Mucosa of stomach (tissue), 1 donor: Measurements from ENCODE around the gene ADPRS.

Experiments
- H3K27me3 ChIP-seq: one replicate; pipeline ENCODE4 v1.7.0; 2013; ENCODE audit warnings: mild to moderate bottlenecking, low read length; ENCODE audit not compliant: control insufficient read depth, insufficient read depth
- H3K36me3 ChIP-seq: one replicate; pipeline ENCODE4 v1.7.0; 2013; ENCODE audit warnings: low read length; ENCODE audit not compliant: control insufficient read depth, insufficient read depth
- H3K4me1 ChIP-seq: one replicate; pipeline ENCODE4 v1.7.0; 2013; ENCODE audit warnings: mild to moderate bottlenecking, low read length; ENCODE audit not compliant: control insufficient read depth, insufficient read depth
- H3K4me3 ChIP-seq: one replicate; pipeline ENCODE4 v1.7.0; 2013; ENCODE audit warnings: low read length
- H3K9ac ChIP-seq: one replicate; pipeline ENCODE4 v1.7.0; 2013; ENCODE audit warnings: mild to moderate bottlenecking, low read length, moderate library complexity
- H3K9me3 ChIP-seq: one replicate; pipeline ENCODE4 v1.7.0; 2013; ENCODE audit warnings: mild to moderate bottlenecking, low read length, moderate library complexity; ENCODE audit not compliant: control insufficient read depth
- donor health status: Pancreatic carcinoma.

ADPRS gene

DNA sequence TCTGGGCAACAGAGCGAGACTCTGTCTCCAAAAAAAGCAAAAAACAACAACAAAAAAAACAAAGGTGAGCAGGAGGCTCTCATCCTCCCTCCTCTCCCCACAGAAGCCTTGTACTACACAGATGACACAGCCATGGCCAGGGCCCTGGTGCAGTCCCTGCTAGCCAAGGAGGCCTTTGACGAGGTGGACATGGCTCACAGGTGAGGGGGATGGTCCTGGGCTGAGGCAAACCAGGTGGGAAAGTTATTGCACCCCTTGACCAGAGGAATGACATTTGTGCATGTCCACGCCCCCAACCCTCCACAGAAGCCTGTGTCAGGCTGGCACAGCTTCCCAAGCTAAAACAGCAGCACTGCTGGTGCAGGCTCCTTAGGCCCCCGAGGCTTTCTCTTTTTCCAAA, 2.4 kb downstream of the ADPRS start:
- Histone ChIP-seq H3K36me3 (peaks cover 19% of the 10 kb centered on the region), H3K4me1 (peaks cover 5% of the 10 kb centered on the region), H3K9ac (no peak overlapping the region), H3K27me3 (no peaks in the 10 kb centered on the region), H3K4me3 (no peak overlapping the region), H3K9me3 (no peaks in the 10 kb centered on the region)

DNA sequence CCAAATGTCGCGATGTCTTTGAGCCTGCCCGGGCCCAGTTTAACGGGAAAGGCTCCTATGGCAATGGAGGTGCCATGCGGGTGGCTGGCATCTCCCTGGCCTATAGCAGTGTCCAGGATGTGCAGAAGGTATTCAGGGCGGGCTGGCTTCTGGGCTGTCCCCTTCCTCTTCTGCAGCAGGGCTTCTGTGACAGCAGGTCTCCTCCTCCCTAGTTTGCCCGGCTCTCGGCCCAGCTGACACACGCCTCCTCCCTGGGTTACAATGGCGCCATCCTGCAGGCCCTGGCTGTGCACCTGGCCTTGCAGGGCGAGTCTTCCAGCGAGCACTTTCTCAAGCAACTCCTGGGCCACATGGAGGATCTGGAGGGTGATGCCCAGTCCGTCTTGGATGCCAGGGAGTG, 3.0 kb downstream of the ADPRS start:
- peaks cover 19% of the 10 kb centered on the region for H3K36me3 ChIP-seq
- peaks cover 5% of the 10 kb centered on the region for H3K4me1 ChIP-seq

DNA sequence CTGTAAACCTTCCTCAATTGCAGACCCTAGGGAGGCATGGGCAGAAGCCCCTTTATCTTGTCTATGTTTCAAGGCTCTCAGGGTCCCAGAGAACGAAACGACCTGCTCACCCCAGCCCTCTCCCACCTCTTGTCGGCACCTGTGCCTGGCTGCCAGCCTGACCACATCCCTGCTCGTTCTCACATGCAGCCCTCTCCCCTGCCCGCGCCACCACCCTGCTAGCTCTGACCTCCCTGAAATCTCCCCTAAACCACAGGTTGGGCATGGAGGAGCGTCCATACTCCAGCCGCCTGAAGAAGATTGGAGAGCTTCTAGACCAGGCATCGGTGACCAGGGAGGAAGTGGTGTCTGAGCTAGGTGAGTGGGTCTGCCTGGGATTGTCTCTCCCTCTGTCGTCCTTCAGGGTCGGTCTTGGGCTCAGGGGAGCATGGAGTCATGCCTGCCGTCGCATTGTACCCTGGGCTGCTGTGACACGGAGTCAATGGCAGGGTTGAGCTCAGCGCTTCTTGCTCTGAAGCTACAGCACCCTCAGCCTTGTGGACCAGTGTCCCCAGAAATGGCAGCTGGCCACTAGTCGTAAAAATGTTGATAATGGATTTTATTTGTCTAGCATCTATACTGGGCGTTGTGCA, 3.6 kb downstream of the ADPRS start:
- H3K4me3 ChIP-seq, result no peak overlapping the region
- H3K4me1 ChIP-seq, result peaks cover 5% of the 10 kb centered on the region
- no peak overlapping the region for H3K9ac ChIP-seq
- H3K36me3 ChIP-seq, result peaks cover 19% of the 10 kb centered on the region
- H3K9me3 ChIP-seq, result no peaks in the 10 kb centered on the region
- no peaks in the 10 kb centered on the region for H3K27me3 ChIP-seq

More for the DNA sequence above, 3.0 kb downstream of the ADPRS start:
- H3K27me3 ChIP-seq, result no peaks in the 10 kb centered on the region
- H3K4me3 ChIP-seq, result no peak overlapping the region
- H3K9me3 ChIP-seq, result no peaks in the 10 kb centered on the region
- H3K9ac ChIP-seq, result no peak overlapping the region

DNA sequence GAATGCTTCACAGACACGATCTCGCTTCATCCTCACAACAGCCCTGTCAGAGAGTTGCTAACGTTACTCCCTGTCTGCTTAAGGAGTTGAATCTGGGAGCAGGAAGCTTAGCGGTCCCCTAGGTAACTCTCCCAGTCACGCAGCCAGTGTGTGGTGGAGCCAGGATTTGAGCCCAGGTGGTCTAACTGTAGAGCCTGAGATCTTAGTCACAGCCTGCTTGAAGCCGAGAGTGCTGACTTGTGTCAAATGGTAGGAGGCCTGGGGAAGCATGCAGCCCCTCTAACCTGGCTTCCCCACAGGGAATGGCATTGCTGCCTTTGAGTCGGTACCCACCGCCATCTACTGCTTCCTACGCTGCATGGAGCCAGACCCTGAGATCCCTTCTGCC, 4.1 kb downstream of the ADPRS start:
- Histone ChIP-seq H3K9me3 (no peaks in the 10 kb centered on the region), H3K9ac (no peak overlapping the region), H3K4me1 (peaks cover 5% of the 10 kb centered on the region), H3K27me3 (no peaks in the 10 kb centered on the region), H3K36me3 (peaks cover 19% of the 10 kb centered on the region), H3K4me3 (no peak overlapping the region)

DNA sequence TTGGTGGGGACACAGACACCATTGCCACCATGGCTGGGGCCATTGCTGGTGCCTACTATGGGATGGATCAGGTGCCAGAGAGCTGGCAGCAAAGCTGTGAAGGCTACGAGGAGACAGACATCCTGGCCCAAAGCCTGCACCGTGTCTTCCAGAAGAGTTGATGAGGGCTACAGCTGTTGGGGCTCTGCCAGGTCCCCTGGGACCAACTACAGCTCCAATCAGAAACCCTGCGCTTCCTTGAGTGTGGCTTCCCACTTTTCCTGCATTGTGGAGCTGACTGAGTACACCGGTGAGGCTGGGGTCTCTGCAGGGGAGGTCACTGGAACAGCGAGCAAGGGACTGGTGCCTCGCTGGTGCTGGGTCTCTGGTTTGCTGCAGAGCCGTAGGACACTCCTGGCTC, 4.5 kb downstream of the ADPRS start:
- Histone ChIP-seq H3K4me1 (peaks cover 4% of the 10 kb centered on the region), H3K4me3 (no peak overlapping the region), H3K9me3 (no peaks in the 10 kb centered on the region), H3K36me3 (peaks cover 19% of the 10 kb centered on the region), H3K27me3 (no peaks in the 10 kb centered on the region), H3K9ac (no peak overlapping the region)

DNA sequence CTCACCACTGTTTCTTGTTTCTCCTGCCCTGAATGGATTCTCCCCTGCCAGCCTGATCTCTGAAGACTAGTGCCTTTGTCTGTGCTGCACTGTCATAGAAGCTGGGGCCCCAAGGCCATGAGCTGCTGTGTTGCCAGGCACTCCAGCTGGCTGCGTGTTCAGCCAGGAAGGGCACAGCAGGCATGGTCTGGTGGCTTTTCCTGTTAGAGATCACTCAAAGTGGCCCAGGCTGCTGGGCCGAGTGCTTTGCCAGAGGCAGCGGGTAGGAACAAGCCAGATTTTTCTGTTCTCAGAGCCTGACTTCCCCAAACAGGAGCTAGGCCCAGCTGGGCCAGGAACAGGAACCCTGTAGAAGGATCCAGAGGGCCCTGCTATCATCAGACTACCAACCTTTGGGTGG, 5.2 kb downstream of the ADPRS start:
- H3K27me3 ChIP-seq, result no peaks in the 10 kb centered on the region
- H3K36me3 ChIP-seq, result peaks cover 19% of the 10 kb centered on the region
- H3K9ac ChIP-seq, result no peak overlapping the region
- no peaks in the 10 kb centered on the region for H3K4me1 ChIP-seq
- H3K4me3 ChIP-seq, result no peak overlapping the region
- no peaks in the 10 kb centered on the region for H3K9me3 ChIP-seq

DNA sequence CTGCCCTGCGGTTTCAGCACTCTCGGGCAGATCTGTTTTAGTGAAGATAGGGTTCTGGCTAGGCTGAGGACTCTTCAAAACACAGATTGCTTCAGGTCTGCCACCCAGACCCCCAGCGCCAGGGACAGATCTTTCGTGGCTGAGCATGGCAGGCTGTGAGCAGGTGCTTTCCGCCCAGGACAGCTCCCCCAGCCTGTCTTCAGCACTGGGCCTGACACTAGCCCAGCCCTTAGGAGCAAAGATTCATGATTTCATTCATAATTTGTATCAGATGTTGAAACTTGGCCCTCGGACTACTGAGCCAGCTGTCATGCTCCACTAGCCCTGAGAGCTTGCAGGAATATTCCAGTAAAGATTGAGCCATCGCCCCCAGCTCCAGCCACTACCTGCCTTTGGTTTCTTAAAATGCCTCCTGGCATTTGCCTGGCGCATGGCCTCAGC, 5.9 kb downstream of the ADPRS start:
- peaks cover 19% of the 10 kb centered on the region for H3K36me3 ChIP-seq

DNA sequence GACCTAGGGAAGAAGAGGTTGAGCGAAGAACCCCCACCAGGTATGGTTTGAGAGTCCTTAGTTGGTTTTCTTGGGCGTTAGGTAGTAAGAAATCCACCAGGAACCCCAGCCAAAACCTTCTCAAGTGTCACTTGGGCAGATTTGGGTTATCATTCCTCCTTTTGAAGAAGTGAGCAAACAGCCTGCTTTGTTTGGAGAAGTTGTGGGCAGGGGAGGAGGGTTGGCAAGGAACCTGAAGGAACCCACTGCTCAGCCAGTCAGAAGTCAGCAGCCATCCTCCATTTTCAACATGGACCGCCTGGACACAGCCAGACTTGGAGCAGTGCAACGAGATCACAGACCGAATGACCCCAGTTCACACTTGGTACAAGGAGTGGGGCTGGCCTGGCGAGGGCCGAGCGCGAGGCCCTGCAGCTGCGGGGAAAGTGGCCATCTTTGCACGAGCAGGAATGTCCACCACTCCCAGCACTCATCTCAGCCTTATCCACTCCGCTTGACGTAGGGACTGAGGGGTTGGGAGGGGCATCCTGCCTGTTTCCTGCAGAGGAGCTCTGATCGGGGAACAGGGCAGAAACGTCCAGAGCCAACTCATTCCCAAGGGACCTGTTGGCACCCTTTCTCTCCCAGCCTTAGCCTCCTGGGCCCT, 7.2 kb downstream of the ADPRS start:
- Histone ChIP-seq H3K27me3 (no peaks in the 10 kb centered on the region), H3K9ac (no peak overlapping the region), H3K36me3 (peaks cover 19% of the 10 kb centered on the region), H3K4me3 (no peak overlapping the region), H3K4me1 (peaks cover 5% of the 10 kb centered on the region), H3K9me3 (no peaks in the 10 kb centered on the region)

More for the DNA sequence above, 5.9 kb downstream of the ADPRS start:
- Histone ChIP-seq H3K4me1 (peaks cover 2% of the 10 kb centered on the region), H3K9ac (no peak overlapping the region), H3K4me3 (no peak overlapping the region), H3K27me3 (no peaks in the 10 kb centered on the region), H3K9me3 (no peaks in the 10 kb centered on the region)

DNA sequence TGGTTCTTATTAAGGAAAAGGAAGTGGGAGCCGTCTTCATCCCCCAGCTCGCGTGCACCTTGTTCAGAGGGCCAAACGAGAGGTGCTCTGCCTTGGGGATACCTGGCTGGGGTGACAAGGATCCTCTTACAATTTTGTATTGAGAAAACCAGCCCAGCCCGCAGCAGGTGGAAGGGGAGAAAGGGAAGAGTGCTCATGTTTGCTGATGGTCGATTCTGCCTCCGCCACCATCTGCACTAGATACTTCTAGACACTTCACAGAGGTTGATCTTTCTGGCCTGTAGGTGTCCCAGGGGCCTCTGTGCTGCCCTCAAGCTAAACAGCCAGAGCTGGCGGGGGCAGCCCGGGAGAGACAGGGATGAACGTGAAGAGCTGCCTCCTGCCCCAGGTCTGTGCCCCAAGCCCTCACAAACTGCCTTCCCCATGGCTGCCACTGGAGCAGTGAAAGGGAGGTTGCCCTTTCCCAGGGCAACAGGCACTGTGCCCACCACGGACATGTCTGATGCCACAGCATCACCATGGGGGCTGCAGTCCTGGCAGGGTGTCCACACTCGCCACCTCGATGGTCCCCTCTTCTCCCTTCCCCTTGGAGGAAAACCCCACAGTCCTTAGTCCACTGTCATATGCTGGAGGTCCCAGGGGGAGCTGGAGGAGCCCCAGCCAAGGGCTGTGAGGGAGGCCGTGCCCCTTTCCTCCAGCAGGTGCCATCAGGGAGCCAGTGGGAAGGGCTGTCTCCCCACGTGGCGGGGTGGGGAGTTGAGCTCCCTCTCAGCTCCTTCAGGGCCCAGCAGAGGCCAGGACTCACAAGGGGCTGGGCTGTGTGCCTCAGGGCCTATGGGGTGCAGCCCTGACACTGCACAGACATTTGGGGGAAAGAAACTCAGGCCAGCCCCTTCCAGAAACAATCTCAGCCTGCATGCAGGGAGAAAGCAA, 8.1 kb downstream of the ADPRS start:
- Histone ChIP-seq H3K36me3 (peaks cover 16% of the 10 kb centered on the region), H3K9ac (no peak overlapping the region), H3K4me3 (no peak overlapping the region), H3K9me3 (no peaks in the 10 kb centered on the region), H3K27me3 (no peaks in the 10 kb centered on the region), H3K4me1 (peaks cover 5% of the 10 kb centered on the region)

DNA sequence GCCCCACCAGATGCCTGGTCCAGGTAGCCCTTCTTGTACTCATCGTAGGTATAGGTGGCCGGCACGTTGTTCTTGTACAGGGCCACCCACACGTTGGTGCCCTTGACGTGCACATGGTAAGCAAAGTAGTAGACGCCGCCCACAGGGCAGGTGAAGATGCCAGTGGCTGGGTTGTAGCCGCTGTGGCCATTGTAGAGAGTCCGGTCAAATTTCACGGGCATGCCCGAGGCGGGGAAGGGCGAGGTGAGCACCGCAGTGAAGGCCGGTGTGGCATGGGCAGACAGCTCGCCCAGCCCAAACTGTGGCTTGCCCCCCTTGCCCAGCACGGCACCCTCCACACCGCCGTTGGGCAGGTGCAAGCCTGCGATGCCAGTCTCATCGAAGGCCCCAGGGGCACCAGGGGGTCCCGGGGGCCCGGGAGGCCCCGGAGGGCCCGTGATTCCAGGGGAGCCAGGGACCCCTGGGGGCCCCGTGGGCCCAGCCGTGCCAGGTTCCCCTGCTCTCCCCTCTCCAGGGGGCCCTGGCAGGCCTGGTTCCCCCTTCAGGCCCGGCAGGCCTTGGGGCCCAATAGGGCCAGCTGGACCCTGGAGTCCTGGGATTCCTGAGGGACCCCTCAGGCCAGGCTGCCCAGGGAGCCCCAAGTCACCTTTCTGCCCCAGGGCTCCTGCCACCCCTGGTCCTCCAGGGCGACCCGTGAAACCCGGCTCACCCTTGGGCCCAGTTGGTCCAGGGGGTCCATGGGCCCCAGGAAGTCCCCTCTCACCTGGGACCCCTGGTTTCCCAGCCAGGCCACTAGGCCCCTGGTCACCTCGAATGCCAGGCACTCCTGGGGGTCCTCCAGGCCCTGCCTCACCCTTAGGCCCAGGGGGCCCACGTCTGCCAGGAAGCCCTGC, 9.2 kb downstream of the ADPRS start:
- Histone ChIP-seq H3K36me3 (peaks cover 5% of the 10 kb centered on the region), H3K27me3 (no peaks in the 10 kb centered on the region), H3K9ac (no peak overlapping the region), H3K9me3 (no peaks in the 10 kb centered on the region), H3K4me3 (no peak overlapping the region), H3K4me1 (peaks cover 5% of the 10 kb centered on the region)

DNA sequence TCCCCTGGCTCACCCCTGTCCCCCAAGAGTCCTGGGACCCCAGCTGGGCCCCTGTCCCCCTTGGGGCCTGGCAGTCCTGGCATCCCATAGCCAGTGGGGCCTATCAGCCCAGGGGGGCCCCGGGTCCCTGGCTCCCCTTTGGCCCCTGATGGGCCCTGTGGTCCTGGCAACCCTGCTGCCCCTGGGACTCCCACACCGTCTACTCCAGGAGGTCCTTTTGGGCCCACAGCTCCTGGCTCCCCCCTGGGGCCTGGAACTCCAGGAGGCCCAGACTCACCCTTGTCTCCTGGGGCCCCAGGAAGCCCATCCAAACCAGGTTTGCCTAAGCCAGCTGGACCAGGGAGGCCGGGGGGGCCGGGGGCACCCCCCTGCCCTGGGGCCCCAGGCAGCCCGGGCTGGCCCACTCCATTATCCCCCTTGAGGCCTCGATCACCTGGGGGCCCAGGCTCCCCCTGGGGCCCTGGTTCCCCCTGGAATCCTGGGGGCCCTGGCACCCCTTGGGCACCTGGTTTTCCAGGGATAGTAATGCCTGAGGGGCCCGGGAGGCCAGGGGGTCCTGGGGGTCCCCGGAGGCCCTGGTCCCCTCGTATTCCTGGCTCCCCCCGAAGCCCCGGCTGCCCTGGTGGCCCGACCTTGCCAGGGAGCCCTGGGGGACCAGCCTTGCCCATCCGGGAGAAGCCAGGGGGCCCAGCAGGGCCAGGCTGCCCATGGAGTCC, 10.1 kb downstream of the ADPRS start:
- Histone ChIP-seq H3K4me3 (no peak overlapping the region), H3K9ac (no peak overlapping the region), H3K27me3 (no peaks in the 10 kb centered on the region), H3K36me3 (no peaks in the 10 kb centered on the region), H3K9me3 (no peaks in the 10 kb centered on the region), H3K4me1 (peaks cover 5% of the 10 kb centered on the region)
